Keratinocyte (primary cell): ENCODE data around the gene RNF225. TPM values are rescaled to one million over a fixed set of nuclear protein-coding genes. Genes with fewer than 3 reads are reported as not detected.
A peak's percentile ranks its signal among the peaks of the same experiment; 100 is the strongest.

Source experiments
- DNase-seq: peaks from one replicate; pipeline ENCODE4 v3.0.0-alpha.2; 2011; ENCODE audit warnings: low read depth, missing footprints, low spot score
- FAIRE-seq: peaks from 2 replicates; lab custom pipeline; 2011; peaks lifted over from hg19 to GRCh38; lab: Jason Lieb, UNC
- H2AFZ ChIP-seq: 2 replicates; pipeline ENCODE4 v1.6.0; 2012; ENCODE audit warnings: low read length, control low read depth, inconsistent platforms; ENCODE audit not compliant: control insufficient read depth
- H3K27ac ChIP-seq: 2 replicates; pipeline ENCODE4 v1.5.1; 2011; ENCODE audit warnings: low read length; ENCODE audit not compliant: control insufficient read depth, insufficient read depth
- H3K27me3 ChIP-seq: 3 replicates; pipeline ENCODE4 v1.6.0; 2011; ENCODE audit warnings: low read length; ENCODE audit not compliant: control insufficient read depth, insufficient read depth; ENCODE audit errors: extremely low read depth
- H3K36me3 ChIP-seq, 2 experiments: 2 replicates in 1 of 2; 3 replicates in 1 of 2; pipeline ENCODE4 v1.5.1; 2011; ENCODE audit warnings: low read length in 2 of 2, mild to moderate bottlenecking in 1 of 2; ENCODE audit not compliant: control insufficient read depth in 2 of 2, insufficient read depth in 2 of 2; ENCODE audit errors: extremely low read depth in 1 of 2
- H3K4me1 ChIP-seq: 3 replicates; pipeline ENCODE4 v1.5.1; 2011; ENCODE audit warnings: low read length; ENCODE audit not compliant: control insufficient read depth, insufficient read depth; ENCODE audit errors: extremely low read depth
- H3K4me2 ChIP-seq: 3 replicates; pipeline ENCODE4 v1.6.0; 2011; ENCODE audit warnings: low read depth, low read length; ENCODE audit not compliant: control insufficient read depth, insufficient read depth; ENCODE audit errors: extremely low read depth
- H3K4me3 ChIP-seq, 3 experiments: fragments of 200-600 bp in 1 of 3; sonication (generic) in 1 of 3; 2 replicates in 2 of 3; 3 replicates in 1 of 3; pipeline ENCODE4 v1.5.1; 2011 to 2016; ENCODE audit warnings: low read length in 3 of 3, mild to moderate bottlenecking in 3 of 3, control low read depth in 2 of 3, inconsistent platforms in 1 of 3, low read depth in 1 of 3, mixed read lengths in 1 of 3, mixed run types in 1 of 3, moderate library complexity in 1 of 3; ENCODE audit not compliant: control insufficient read depth in 2 of 3, insufficient read depth in 2 of 3; ENCODE audit errors: extremely low read depth in 1 of 3
- H3K79me2 ChIP-seq: 2 replicates; pipeline ENCODE4 v1.6.0; 2012; ENCODE audit warnings: low read length; ENCODE audit not compliant: control insufficient read depth, insufficient read depth
- H3K9ac ChIP-seq: 3 replicates; pipeline ENCODE4 v1.6.0; 2011; ENCODE audit warnings: low read length; ENCODE audit not compliant: control insufficient read depth, insufficient read depth; ENCODE audit errors: extremely low read depth
- H3K9me1 ChIP-seq: 3 replicates; pipeline ENCODE4 v1.6.0; 2011; ENCODE audit warnings: low read length; ENCODE audit not compliant: control insufficient read depth, insufficient read depth; ENCODE audit errors: extremely low read depth
- H3K9me3 ChIP-seq: 2 replicates; pipeline ENCODE4 v1.5.1; 2012; ENCODE audit warnings: low read depth, low read length; ENCODE audit not compliant: control insufficient read depth
- H4K20me1 ChIP-seq: 3 replicates; pipeline ENCODE4 v1.6.0; 2011; ENCODE audit warnings: low read length; ENCODE audit not compliant: control insufficient read depth, insufficient read depth; ENCODE audit errors: extremely low read depth
- EZH2 ChIP-seq: IDR thresholded peaks from one replicate; pipeline ENCODE4 v1.6.1; 2012; ENCODE audit warnings: inconsistent platforms, mild to moderate bottlenecking, low read length, moderate library complexity
- dilution Hi-C: fragments of 300-500 bp; cut with MboI; formaldehyde crosslinking; loops from one replicate; pipeline ENCODE4 v1.7.0; 2020; ENCODE audit warnings: low sequenced_read_pairs; ENCODE audit not compliant: extremely low pct_ligation_motif_present
- polyA plus RNA-seq, 5 experiments: library from polyadenylated mRNA; depleted of rRNA in 3 of 5; stranded (reverse) in 3 of 5; stranded (forward) in 1 of 5; unstranded in 1 of 5; fragments of >200 nt; gene quantifications; 1 replicate in 1 of 5; 2 replicates in 3 of 5; 3 replicates in 1 of 5; pipeline versions ENCODE4 v1.2.1 to v1.2.3, GENCODE V29; 2011 to 2012; ENCODE audit warnings: missing spikeins in 2 of 5, low read depth in 1 of 5, low replicate concordance in 1 of 5
- TF ChIP-seq, protein P1 (sequence below), 3 experiments: IDR thresholded peaks in 1 of 3; conservative IDR thresholded peaks in 1 of 3; optimal IDR thresholded peaks in 1 of 3; 2 replicates in 2 of 3; 3 replicates in 1 of 3; pipeline versions ENCODE3 to v1.5.1; 2011; ENCODE audit warnings: low read length in 3 of 3, mild to moderate bottlenecking in 3 of 3, moderate library complexity in 2 of 3, control low read depth in 1 of 3, inconsistent platforms in 1 of 3; ENCODE audit not compliant: insufficient read depth in 2 of 3; ENCODE audit errors: extremely low read depth in 1 of 3

The RNF225 gene
- polyA plus RNA-seq, 1 donor (not counting 4 experiments of a cell fraction or from before 2014, with no cell fraction given): not detected

DNA sequence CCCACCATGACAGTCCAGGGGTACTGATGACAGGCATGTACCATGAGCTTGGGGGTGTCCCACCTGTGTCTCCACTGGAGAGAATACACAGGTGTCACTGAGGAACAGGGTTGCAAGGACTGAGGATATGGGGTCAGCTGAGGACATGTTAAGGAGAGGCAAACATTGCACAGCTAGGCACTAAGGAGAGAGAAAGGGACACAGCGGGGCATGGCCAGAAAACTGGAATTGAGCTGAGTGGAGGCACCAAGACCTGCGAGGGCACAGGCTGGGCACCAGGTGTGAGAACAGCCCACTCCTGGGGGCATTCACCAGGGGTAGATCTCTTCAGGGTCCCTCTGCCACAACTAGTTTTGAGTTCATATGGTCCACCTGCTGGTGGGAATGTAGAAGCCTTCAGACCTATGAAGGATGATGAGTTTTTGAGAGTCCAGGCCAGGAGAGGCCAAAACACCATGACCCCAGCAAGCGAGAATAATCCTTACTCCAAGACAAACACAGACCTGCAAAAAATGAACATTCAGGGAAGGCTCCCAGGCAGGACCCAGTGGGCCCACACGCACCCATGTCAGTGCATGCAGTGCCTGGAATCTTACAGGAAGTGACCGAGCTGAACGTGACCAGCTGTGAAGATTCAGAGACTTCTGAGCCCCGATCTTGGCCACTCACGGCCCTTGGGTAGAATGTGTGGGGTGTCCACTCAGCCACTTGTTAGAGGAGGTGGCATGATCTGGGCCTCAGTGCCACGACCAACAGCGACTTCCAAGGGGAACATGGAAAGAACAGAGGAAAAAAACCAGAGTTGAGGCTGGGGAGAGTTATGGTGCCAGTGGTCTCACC, 11.6 kb downstream of the RNF225 start:
- H4K20me1 ChIP-seq: no peaks in the 10 kb centered on the region
- peaks cover 36% of the 10 kb centered on the region for H3K79me2 ChIP-seq
- H3K4me2 ChIP-seq: peak overlapping the region; percentile 99
- DNase-seq (no peak), FAIRE-seq (no peak)
- H3K9ac ChIP-seq: peak overlapping the region; percentile 91
- H3K27ac ChIP-seq: peak overlapping the region; percentile 87
- peaks cover 4% of the 10 kb centered on the region for H3K9me1 ChIP-seq
- no peak for TF ChIP-seq EZH2
- TF ChIP-seq, protein P1, sequence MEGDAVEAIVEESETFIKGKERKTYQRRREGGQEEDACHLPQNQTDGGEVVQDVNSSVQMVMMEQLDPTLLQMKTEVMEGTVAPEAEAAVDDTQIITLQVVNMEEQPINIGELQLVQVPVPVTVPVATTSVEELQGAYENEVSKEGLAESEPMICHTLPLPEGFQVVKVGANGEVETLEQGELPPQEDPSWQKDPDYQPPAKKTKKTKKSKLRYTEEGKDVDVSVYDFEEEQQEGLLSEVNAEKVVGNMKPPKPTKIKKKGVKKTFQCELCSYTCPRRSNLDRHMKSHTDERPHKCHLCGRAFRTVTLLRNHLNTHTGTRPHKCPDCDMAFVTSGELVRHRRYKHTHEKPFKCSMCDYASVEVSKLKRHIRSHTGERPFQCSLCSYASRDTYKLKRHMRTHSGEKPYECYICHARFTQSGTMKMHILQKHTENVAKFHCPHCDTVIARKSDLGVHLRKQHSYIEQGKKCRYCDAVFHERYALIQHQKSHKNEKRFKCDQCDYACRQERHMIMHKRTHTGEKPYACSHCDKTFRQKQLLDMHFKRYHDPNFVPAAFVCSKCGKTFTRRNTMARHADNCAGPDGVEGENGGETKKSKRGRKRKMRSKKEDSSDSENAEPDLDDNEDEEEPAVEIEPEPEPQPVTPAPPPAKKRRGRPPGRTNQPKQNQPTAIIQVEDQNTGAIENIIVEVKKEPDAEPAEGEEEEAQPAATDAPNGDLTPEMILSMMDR (optimal IDR thresholded peaks at IDR 0.05 in 1 of 3, IDR thresholded peaks at IDR 0.05 in 1 of 3, conservative IDR thresholded peaks at IDR 0.05 in 1 of 3; ENCODE audit: extremely low read depth in 1 of 3, insufficient read depth in 2 of 3, low read length in 3 of 3): peak; percentile 38 to 58 (median 53)
- dilution Hi-C loops: no loop called here
- no peaks in the 10 kb centered on the region for H3K27me3 ChIP-seq
- H3K4me1 ChIP-seq: peaks cover 24% of the 10 kb centered on the region
- peaks cover 0 to 2% of the 10 kb centered on the region in 2 experiments for H3K36me3 ChIP-seq
- H3K9me3 ChIP-seq: no peaks in the 10 kb centered on the region
- H3K4me3 ChIP-seq: peak overlapping the region; percentile 91 to 93 (median 93)
- H2AFZ ChIP-seq: no peak overlapping the region

DNA sequence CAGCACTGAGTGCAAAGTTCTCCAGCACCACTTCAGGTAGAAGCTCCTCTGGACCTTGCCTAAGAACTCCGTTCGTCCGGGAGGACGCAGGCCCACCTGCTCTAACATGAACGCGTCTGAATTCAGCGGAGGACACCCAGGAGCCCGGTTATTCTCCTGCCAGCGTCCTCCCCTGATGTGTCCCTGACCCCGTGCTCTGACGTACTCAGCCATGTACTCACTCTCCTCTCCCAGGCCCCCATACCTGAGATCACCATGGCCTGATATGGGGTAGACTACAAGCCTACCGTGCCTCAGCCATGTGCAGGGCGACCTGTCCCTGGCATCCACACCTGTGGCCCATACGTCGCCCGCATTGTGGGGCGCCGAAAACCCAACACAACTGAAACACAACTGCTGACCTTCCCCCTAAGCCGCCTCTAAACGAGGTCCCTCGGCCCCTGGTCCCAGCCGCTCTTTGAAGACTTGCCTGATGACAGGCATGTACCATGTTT, 12.2 kb downstream of the RNF225 start:
- Histone ChIP-seq H3K36me3 (peaks cover 0 to 2% of the 10 kb centered on the region in 2 experiments), H3K4me1 (peaks cover 21% of the 10 kb centered on the region), H4K20me1 (no peaks in the 10 kb centered on the region), H3K9me3 (no peaks in the 10 kb centered on the region), H3K4me3 (peak overlapping the region; percentile 91 to 93 (median 93)), H3K79me2 (peaks cover 36% of the 10 kb centered on the region), H3K27me3 (no peaks in the 10 kb centered on the region), H3K27ac (peak overlapping the region; percentile 87), H3K9ac (peak overlapping the region; percentile 91), H3K9me1 (peaks cover 4% of the 10 kb centered on the region), H2AFZ (peak overlapping the region; percentile 85), H3K4me2 (peak overlapping the region; percentile 99)
- dilution Hi-C loops: no loop called here
- TF ChIP-seq, protein P1 (optimal IDR thresholded peaks at IDR 0.05 in 1 of 3, IDR thresholded peaks at IDR 0.05 in 1 of 3, conservative IDR thresholded peaks at IDR 0.05 in 1 of 3; ENCODE audit: extremely low read depth in 1 of 3, insufficient read depth in 2 of 3, low read length in 3 of 3): no peak
- TF ChIP-seq EZH2: no peak
- FAIRE-seq (no peak), DNase-seq (no peak)
